Panc1 (cell line): ENCODE data around the gene MTA1. TPM values are rescaled to one million over a fixed set of nuclear protein-coding genes. Genes with fewer than 3 reads are reported as not detected.

ENCODE experiments used
- ATAC-seq: fragments of 200-7000 bp; cut with Tn5 transposase; 2 replicates; pipeline ENCODE4 v1.9.1; 2020; ENCODE audit warnings: mild to moderate bottlenecking, moderate library complexity
- BruUV-seq: library from RNA; stranded (reverse); fragments of 400-500 nt; replicated peaks from 2 replicates; lab custom pipeline; 2021; lab: Mats Ljungman, UMichigan
- CTCF ChIA-PET: fragments of 300-600 bp; sonication (Branson Sonifier 250); formaldehyde crosslinking; loops from one replicate; lab custom pipeline; 2022; ENCODE audit warnings: antibody characterized with exemption; lab: Charles Lee
- POLR2A ChIA-PET: fragments of 300-600 bp; sonication (Branson Sonifier 250); formaldehyde crosslinking; loops from one replicate; lab custom pipeline; 2022; ENCODE audit warnings: antibody characterized with exemption; lab: Charles Lee
- DNase-seq: peaks from one replicate; pipeline ENCODE4 v3.0.0-alpha.2; 2010; ENCODE audit warnings: low read depth, low spot score
- H3K27ac ChIP-seq: 2 replicates; pipeline ENCODE4 v1.5.1; 2011; ENCODE audit warnings: mild to moderate bottlenecking, low read length, inconsistent platforms
- H3K27me3 ChIP-seq: fragments of 200-500 bp; sonication (Bioruptor generic); 2 replicates; pipeline ENCODE4 v1.6.0; 2014; ENCODE audit warnings: low read length, inconsistent platforms; ENCODE audit not compliant: control insufficient read depth, insufficient read depth
- H3K36me3 ChIP-seq: fragments of 200-500 bp; sonication (Bioruptor generic); 2 replicates; pipeline ENCODE4 v1.5.1; 2014; ENCODE audit warnings: inconsistent platforms, mild to moderate bottlenecking, low read length, moderate library complexity; ENCODE audit not compliant: control insufficient read depth, insufficient read depth
- H3K4me1 ChIP-seq: 2 replicates; pipeline ENCODE4 v1.5.1; 2011; ENCODE audit warnings: inconsistent platforms, mild to moderate bottlenecking, low read length, moderate library complexity; ENCODE audit not compliant: control insufficient read depth, insufficient read depth
- H3K4me3 ChIP-seq, 2 experiments: 2 replicates each; pipeline ENCODE4 v1.5.1; 2011 to 2012; ENCODE audit warnings: low read depth in 2 of 2, low read length in 2 of 2, mild to moderate bottlenecking in 2 of 2, inconsistent platforms in 1 of 2, moderate library complexity in 1 of 2
- H3K9me3 ChIP-seq: fragments of 200-500 bp; sonication (Bioruptor generic); 2 replicates; pipeline ENCODE4 v1.5.1; 2014; ENCODE audit warnings: low read depth, mild to moderate bottlenecking, inconsistent platforms, low read length, moderate library complexity; ENCODE audit not compliant: control insufficient read depth, insufficient read depth
- POLR2AphosphoS5 ChIP-seq: IDR thresholded peaks from 2 replicates; pipeline ENCODE4 v1.6.1; 2012; ENCODE audit warnings: mild to moderate bottlenecking, low read depth, low read length, moderate library complexity
- REST ChIP-seq, 2 experiments: IDR thresholded peaks; 2 replicates each; pipeline ENCODE4 v1.6.1; 2011 to 2012; ENCODE audit warnings: low read depth in 2 of 2, control low read depth in 1 of 2, low read length in 1 of 2, mild to moderate bottlenecking in 1 of 2, moderate library complexity in 1 of 2; ENCODE audit not compliant: insufficient read depth in 1 of 2
- SIN3A ChIP-seq: IDR thresholded peaks from 2 replicates; pipeline ENCODE4 v1.6.1; 2012; ENCODE audit warnings: low read depth, mild to moderate bottlenecking, low read length, moderate library complexity, borderline replicate concordance; ENCODE audit not compliant: insufficient read depth
- TCF7L2 ChIP-seq: IDR thresholded peaks from 2 replicates; pipeline ENCODE4 v1.6.1; 2011; ENCODE audit warnings: mild to moderate bottlenecking, low read depth, low read length, inconsistent platforms
- in situ Hi-C: cut with HindIII; loops from 2 replicates; pipeline ENCODE4 v1.10.0; 2016; ENCODE audit warnings: low sequenced_read_pairs, low pct_unique_long_range_greater_than_20kb
- intact Hi-C: fragments of 100-400 bp; cut with micrococcal nuclease; formaldehyde crosslinking; loops from one replicate; pipeline ENCODE4 v1.10.0; 2022; ENCODE audit not compliant: unreplicated experiment
- total RNA-seq: library from RNA; stranded (reverse); gene quantifications from one replicate; pipeline ENCODE4 v1.2.1, GENCODE V29; 2021; ENCODE audit not compliant: unreplicated experiment
- TF ChIP-seq, protein P1 (sequence below): fragments of 450-650 bp; IDR thresholded peaks from 2 replicates; pipeline ENCODE4 v1.5.1; 2017; ENCODE audit warnings: mild to moderate bottlenecking

MTA1 gene
- total RNA-seq, 1 experiment from 2014 or later, result 105 TPM

DNA sequence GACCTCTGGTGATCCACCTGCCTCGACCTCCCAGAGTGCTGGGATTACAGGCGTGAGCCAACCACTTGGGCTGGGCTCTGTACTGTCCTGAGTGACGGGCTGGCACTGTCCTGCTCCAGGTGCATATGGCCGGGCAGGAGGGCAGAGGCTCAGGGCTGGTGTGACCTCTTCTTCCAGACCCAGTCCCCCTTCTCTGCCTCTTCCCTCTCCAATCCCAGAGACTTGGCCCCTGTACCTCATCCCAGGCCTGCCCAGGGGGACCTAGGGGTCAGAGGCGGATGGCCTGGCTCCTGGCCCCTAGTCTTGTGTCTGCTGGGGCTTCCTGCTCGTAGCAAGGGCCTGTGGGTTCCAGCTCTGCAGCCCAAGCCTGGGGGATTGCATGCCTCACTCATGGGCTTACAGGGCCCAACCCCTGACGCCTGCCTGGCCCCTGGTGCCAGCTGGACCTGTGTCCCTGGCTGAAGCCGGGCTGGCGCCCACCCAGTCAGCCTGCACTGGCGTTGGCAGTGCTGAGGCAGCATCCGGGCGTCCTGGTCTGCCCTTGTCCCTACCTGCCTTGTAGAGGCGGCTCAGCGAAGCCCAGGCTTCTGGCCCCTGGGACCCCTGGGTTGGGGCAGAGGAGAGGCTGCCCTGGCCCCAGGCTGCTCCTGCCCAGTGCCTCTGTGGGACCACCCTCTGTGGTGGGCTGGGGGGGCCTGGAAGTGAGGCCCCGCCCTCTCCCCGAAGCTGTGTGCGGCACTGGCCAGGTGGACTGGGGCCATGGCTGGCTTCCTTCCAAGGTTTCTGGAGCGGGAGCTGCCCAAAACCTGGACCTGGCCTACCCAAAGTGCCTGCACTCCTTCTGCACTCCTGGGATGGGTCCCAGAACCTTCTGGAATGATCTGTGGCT is 75.7 kb downstream of the MTA1 start:
- ChIA-PET POLR2A (no interaction called here), CTCF (no interaction called here)
- TF ChIP-seq, protein P1, sequence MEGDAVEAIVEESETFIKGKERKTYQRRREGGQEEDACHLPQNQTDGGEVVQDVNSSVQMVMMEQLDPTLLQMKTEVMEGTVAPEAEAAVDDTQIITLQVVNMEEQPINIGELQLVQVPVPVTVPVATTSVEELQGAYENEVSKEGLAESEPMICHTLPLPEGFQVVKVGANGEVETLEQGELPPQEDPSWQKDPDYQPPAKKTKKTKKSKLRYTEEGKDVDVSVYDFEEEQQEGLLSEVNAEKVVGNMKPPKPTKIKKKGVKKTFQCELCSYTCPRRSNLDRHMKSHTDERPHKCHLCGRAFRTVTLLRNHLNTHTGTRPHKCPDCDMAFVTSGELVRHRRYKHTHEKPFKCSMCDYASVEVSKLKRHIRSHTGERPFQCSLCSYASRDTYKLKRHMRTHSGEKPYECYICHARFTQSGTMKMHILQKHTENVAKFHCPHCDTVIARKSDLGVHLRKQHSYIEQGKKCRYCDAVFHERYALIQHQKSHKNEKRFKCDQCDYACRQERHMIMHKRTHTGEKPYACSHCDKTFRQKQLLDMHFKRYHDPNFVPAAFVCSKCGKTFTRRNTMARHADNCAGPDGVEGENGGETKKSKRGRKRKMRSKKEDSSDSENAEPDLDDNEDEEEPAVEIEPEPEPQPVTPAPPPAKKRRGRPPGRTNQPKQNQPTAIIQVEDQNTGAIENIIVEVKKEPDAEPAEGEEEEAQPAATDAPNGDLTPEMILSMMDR, result no peak
- no peak for TF ChIP-seq POLR2AphosphoS5
- TF ChIP-seq REST (IDR thresholded peaks at IDR 0.05; ENCODE audit: insufficient read depth in 1 of 2, low read depth in 2 of 2, low read length in 1 of 2), result no peak
- no peak for TF ChIP-seq TCF7L2
- no peak for TF ChIP-seq SIN3A
- Histone ChIP-seq H3K27ac (no peak overlapping the region), H3K9me3 (no peaks in the 10 kb centered on the region), H3K4me3 (no peak overlapping the region), H3K4me1 (peaks cover 7% of the 10 kb centered on the region), H3K27me3 (no peaks in the 10 kb centered on the region), H3K36me3 (no peaks in the 10 kb centered on the region)
- no peak for DNase-seq
- no TSS peak for BruUV-seq
- intact Hi-C loops, result no loop called here
- ATAC-seq, result no peak
- in situ Hi-C loops, result no loop called here

- TF ChIP-seq REST (IDR thresholded peaks at IDR 0.05; ENCODE audit: insufficient read depth in 1 of 2, low read depth in 2 of 2, low read length in 1 of 2) (no peak), SIN3A (no peak), POLR2AphosphoS5 (no peak), TCF7L2 (no peak)
- TF ChIP-seq, protein P1, result no peak
- ATAC-seq, result no peak
- no peak overlapping the region for H3K27ac ChIP-seq
- ChIA-PET CTCF (no interaction called here), POLR2A (interaction anchor here (0.6 kb wide), 1 partner anchor 126 kb away, joined by 3 read pairs; no protein-coding TSS in a partner anchor)
- intact Hi-C loops (no loop called here), in situ Hi-C loops (no loop called here)
- H3K4me1 ChIP-seq, result peaks cover 7% of the 10 kb centered on the region
- no peaks in the 10 kb centered on the region for H3K36me3 ChIP-seq
- no TSS peak for BruUV-seq
- no peak overlapping the region for H3K4me3 ChIP-seq
- H3K27me3 ChIP-seq, result no peaks in the 10 kb centered on the region
- DNase-seq, result no peak
- no peaks in the 10 kb centered on the region for H3K9me3 ChIP-seq
Measured at GRCh38 chr14:105495990-105496830, 76.6 kb downstream of the MTA1 start.
